SK-N-SH (cell line): ENCODE results near the gene ANAPC2. TPM values are rescaled to one million over a fixed set of nuclear protein-coding genes. Genes with fewer than 3 reads are reported as not detected.
A peak's percentile ranks its signal among the peaks of the same experiment; 100 is the strongest.

Experiments
- CTCF ChIA-PET: fragments of 300-600, 350-600 bp; formaldehyde crosslinking; extraction: SDS; loops from one replicate; lab custom pipeline; 2021; lab: Yijun Ruan, JAX
- POLR2A ChIA-PET: fragments of 350-600 bp; sonication (Branson Sonifier 250); formaldehyde crosslinking; extraction: SDS; loops from one replicate; lab custom pipeline; 2020; ENCODE audit warnings: antibody characterized with exemption, inconsistent platforms; lab: Yijun Ruan, JAX
- DNase-seq: peaks from one replicate; pipeline ENCODE4 v3.0.0; 2012
- H2AFZ ChIP-seq: fragments of 200-600 bp; sonication (generic); 2 replicates; pipeline ENCODE4 v1.8.1; 2016; ENCODE audit warnings: antibody characterized with exemption, mild to moderate bottlenecking, low read depth
- H3F3A ChIP-seq: fragments of 200-600 bp; sonication (generic); replicated peaks from 2 replicates; pipeline ENCODE3; 2016; ENCODE audit warnings: antibody characterized with exemption, mild to moderate bottlenecking; ENCODE audit not compliant: insufficient read depth
- H3K27ac ChIP-seq, 2 experiments: fragments of 200-500 bp in 1 of 2; fragments of 200-600 bp in 1 of 2; sonication (Bioruptor generic) in 1 of 2; sonication (generic), shearing (Covaris generic) in 1 of 2; 2 replicates each; pipeline versions ENCODE4 v1.5.1 to v1.6.1; 2014 to 2016; ENCODE audit warnings: low read depth in 2 of 2, inconsistent platforms in 1 of 2, low read length in 1 of 2, mild to moderate bottlenecking in 1 of 2, mixed read lengths in 1 of 2
- H3K27me3 ChIP-seq: fragments of 200-600 bp; sonication (generic), shearing (Covaris generic); 2 replicates; pipeline ENCODE4 v1.6.1; 2016; ENCODE audit warnings: mixed run types; ENCODE audit not compliant: insufficient read depth
- H3K36me3 ChIP-seq, 2 experiments: fragments of 200-500 bp in 1 of 2; fragments of 200-600 bp in 1 of 2; sonication (Bioruptor generic) in 1 of 2; sonication (generic) in 1 of 2; replicated peaks in 1 of 2; 2 replicates each; pipeline versions ENCODE3 to v1.5.1; 2014 to 2016; ENCODE audit warnings: low read length in 1 of 2, mild to moderate bottlenecking in 1 of 2; ENCODE audit not compliant: insufficient read depth in 2 of 2, control insufficient read depth in 1 of 2
- H3K4me1 ChIP-seq, 2 experiments: fragments of 200-500 bp in 1 of 2; fragments of 200-600 bp in 1 of 2; sonication (Bioruptor generic) in 1 of 2; sonication (generic), shearing (Covaris generic) in 1 of 2; 2 replicates each; pipeline versions ENCODE4 v1.5.1 to v1.6.1; 2014 to 2016; ENCODE audit warnings: low read depth in 1 of 2, low read length in 1 of 2, mixed run types in 1 of 2; ENCODE audit not compliant: insufficient read depth in 2 of 2, control insufficient read depth in 1 of 2
- H3K4me2 ChIP-seq: fragments of 200-600 bp; sonication (generic), shearing (Covaris generic); 2 replicates; pipeline ENCODE4 v1.6.1; 2017; ENCODE audit warnings: mixed run types
- H3K4me3 ChIP-seq, 2 experiments: fragments of 200-500 bp in 1 of 2; fragments of 200-600 bp in 1 of 2; sonication (Bioruptor generic) in 1 of 2; sonication (generic), shearing (Covaris generic) in 1 of 2; 2 replicates each; pipeline versions ENCODE4 v1.5.1 to v1.8.1; 2014 to 2016; ENCODE audit warnings: low read depth in 2 of 2, inconsistent platforms in 1 of 2, low read length in 1 of 2, mild to moderate bottlenecking in 1 of 2, mixed read lengths in 1 of 2, moderate library complexity in 1 of 2
- H3K79me2 ChIP-seq: fragments of 200-600 bp; sonication (generic); 2 replicates; pipeline ENCODE4 v1.8.1; 2017; ENCODE audit warnings: mild to moderate bottlenecking; ENCODE audit not compliant: insufficient read depth
- H3K9ac ChIP-seq: fragments of 200-600 bp; sonication (generic); 2 replicates; pipeline ENCODE4 v1.6.1; 2017; ENCODE audit warnings: mixed run types
- H3K9me2 ChIP-seq: fragments of 200-600 bp; sonication (generic); 2 replicates; pipeline ENCODE4 v1.6.1; 2017; ENCODE audit warnings: mixed run types
- H3K9me3 ChIP-seq: fragments of 200-600 bp; sonication (generic); 2 replicates; pipeline ENCODE4 v1.6.1; 2017; ENCODE audit warnings: mixed run types, mild to moderate bottlenecking, moderate library complexity
- H4K20me1 ChIP-seq: fragments of 200-600 bp; sonication (generic); 2 replicates; pipeline ENCODE4 v1.6.1; 2017; ENCODE audit warnings: mild to moderate bottlenecking, mixed run types; ENCODE audit not compliant: insufficient read depth
- ELF1 ChIP-seq: IDR thresholded peaks from 2 replicates; pipeline ENCODE4 v1.4.0; 2012
- FOXJ3 ChIP-seq: sonication (generic); formaldehyde crosslinking; IDR thresholded peaks from 2 replicates; pipeline ENCODE4 v1.5.1; 2020; ENCODE audit warnings: mild to moderate bottlenecking, missing genetic modification reagents
- FOXM1 ChIP-seq: IDR thresholded peaks from 2 replicates; pipeline ENCODE4 v1.4.0; 2012; ENCODE audit warnings: low read depth, mild to moderate bottlenecking
- JUND ChIP-seq: IDR thresholded peaks from 2 replicates; pipeline ENCODE4 v1.4.0; 2012
- MAX ChIP-seq: IDR thresholded peaks from 2 replicates; pipeline ENCODE4 v1.4.0; 2012; ENCODE audit warnings: low read depth
- NRF1 ChIP-seq: IDR thresholded peaks from 2 replicates; pipeline ENCODE4 v1.6.1; 2012; ENCODE audit warnings: low read depth, mild to moderate bottlenecking, low read length
- PBX3 ChIP-seq: IDR thresholded peaks from 2 replicates; pipeline ENCODE4; 2012
- RAD21 ChIP-seq: IDR thresholded peaks from 2 replicates; pipeline ENCODE4 v1.6.1; 2012; ENCODE audit warnings: mild to moderate bottlenecking, low read length
- RCOR1 ChIP-seq: fragments of 150-350 bp; IDR thresholded peaks from 2 replicates; pipeline ENCODE4 v1.6.1; 2017; ENCODE audit warnings: antibody characterized with exemption, low read length
- RXRA ChIP-seq: IDR thresholded peaks from 2 replicates; pipeline ENCODE4 v1.4.0; 2012; ENCODE audit warnings: low read depth, mild to moderate bottlenecking, borderline replicate concordance
- TAF1 ChIP-seq: IDR thresholded peaks from 2 replicates; pipeline ENCODE4 v1.6.1; 2012; ENCODE audit warnings: low read depth, mild to moderate bottlenecking, low read length, moderate library complexity, borderline replicate concordance
- TEAD4 ChIP-seq: IDR thresholded peaks from 2 replicates; pipeline ENCODE4 v1.4.0; 2012; ENCODE audit warnings: mild to moderate bottlenecking, borderline replicate concordance; ENCODE audit not compliant: insufficient read depth
- USF1 ChIP-seq: IDR thresholded peaks from 2 replicates; pipeline ENCODE4 v1.4.0; 2012; ENCODE audit warnings: low read depth, borderline replicate concordance
- USF2 ChIP-seq: fragments of 150-350 bp; IDR thresholded peaks from 2 replicates; pipeline ENCODE4 v1.6.1; 2017; ENCODE audit warnings: antibody characterized with exemption, low read length, low read depth, borderline replicate concordance
- YY1 ChIP-seq: IDR thresholded peaks from 2 replicates; pipeline ENCODE4 v1.4.0; 2012; ENCODE audit warnings: low read depth, mild to moderate bottlenecking
- WGBS: methylation state at CpG from one replicate; pipeline ENCODE4 v1.1.6; 2017; ENCODE audit warnings: low lambda C conversion rate; 5-methylcytosine and 5-hydroxymethylcytosine counted together
- polyA plus RNA-seq, 3 experiments: library from polyadenylated mRNA; depleted of rRNA; stranded (reverse); fragments of >200 nt; gene quantifications; 2 replicates each; pipeline ENCODE4 v1.2.3, GENCODE V29; 2012

The ANAPC2 gene
- polyA plus RNA-seq, 1 of the 3 experiments (the other 2 are of a cell fraction) = 35.1 TPM

GRCh38 chr9:137134191-137134590 is 54.2 kb downstream of the ANAPC2 start:
- DNase-seq = no peak
- peaks cover 14% of the 10 kb centered on the region for H3K27me3 ChIP-seq
- no peak overlapping the region for H3K9ac ChIP-seq
- no peaks in the 10 kb centered on the region for H4K20me1 ChIP-seq
- no peak overlapping the region for H3K4me3 ChIP-seq
- TF ChIP-seq RAD21 = no peak
- no peak for TF ChIP-seq TEAD4
- TF ChIP-seq FOXJ3 (CRISPR knock-in tag) = no peak
- no peak for TF ChIP-seq TAF1
- TF ChIP-seq PBX3 = no peak
- no peak for TF ChIP-seq YY1
- TF ChIP-seq FOXM1 = no peak
- TF ChIP-seq NRF1 = no peak
- no peak for TF ChIP-seq USF1
- no peak for TF ChIP-seq RXRA
- TF ChIP-seq RCOR1 = no peak
- TF ChIP-seq, all 33 proteins: peak for 0
- WGBS = 48% methylated on average over 4 of the region's 4 CpGs
- H3F3A ChIP-seq = no peaks in the 10 kb centered on the region
- no peak overlapping the region for H3K4me2 ChIP-seq
- POLR2A ChIA-PET = no interaction called here
- H3K36me3 ChIP-seq = no peaks in the 10 kb centered on the region
- CTCF ChIA-PET = interaction anchor here (1.2 kb wide), 1 partner anchor 102 kb away, joined by 3 read pairs; no protein-coding TSS in a partner anchor
- H3K79me2 ChIP-seq = peaks cover 3% of the 10 kb centered on the region
- H3K9me3 ChIP-seq = no peaks in the 10 kb centered on the region
- no peak overlapping the region for H3K27ac ChIP-seq
- peaks cover 0 to 5% of the 10 kb centered on the region in 2 experiments; a peak in 1 of 4 replicates for H3K4me1 ChIP-seq
- H2AFZ ChIP-seq = no peak overlapping the region
- H3K9me2 ChIP-seq = no peaks in the 10 kb centered on the region

- H3F3A ChIP-seq = peaks cover 3% of the 10 kb centered on the region
- H3K36me3 ChIP-seq = no peaks in the 10 kb centered on the region
- H3K27me3 ChIP-seq = no peaks in the 10 kb centered on the region
- H3K4me2 ChIP-seq = peak overlapping the region; percentile 89; the same call in 1 of the 2 replicates
- peak overlapping the region; percentile 82; the same call in 1 of the 2 replicates for H3K9ac ChIP-seq
- peaks cover 40% of the 10 kb centered on the region for H3K79me2 ChIP-seq
- DNase-seq = peak; percentile 72
- no peaks in the 10 kb centered on the region for H3K9me2 ChIP-seq
- peak overlapping the region; percentile 91 for H2AFZ ChIP-seq
- WGBS = 4% methylated on average over 13 of the region's 58 CpGs
- H4K20me1 ChIP-seq = no peaks in the 10 kb centered on the region
- ChIA-PET CTCF (interaction anchor here (0.6 to 2.7 kb wide), 19 partner anchors 9 to 321 kb away, joined by 3 to 14 read pairs (median 4); partner anchors contain the start of genes GRIN1, LRRC26, NPDC1 and RNF208), POLR2A (interaction anchor here (0.6 to 2.6 kb wide), 19 partner anchors 8 to 125 kb away, joined by 3 to 32 read pairs (median 4); partner anchors contain the start of genes GRIN1, LRRC26, MAN1B1 and NELFB)
- H3K4me3 ChIP-seq = peak overlapping the region; percentile 77 to 89
- no peaks in the 10 kb centered on the region for H3K9me3 ChIP-seq
- no peak for TF ChIP-seq JUND
- TF ChIP-seq ELF1 = no peak
- TF ChIP-seq USF2 = no peak
- no peak for TF ChIP-seq USF1
- TF ChIP-seq MAX = no peak
- H3K4me1 ChIP-seq = peaks cover 3 to 18% of the 10 kb centered on the region in 2 experiments; a peak in 3 of 4 replicates
- H3K27ac ChIP-seq = peak overlapping the region; percentile 56 to 87
Measured at GRCh38 chr9:137130176-137130755, 58.1 kb downstream of the ANAPC2 start.
